ENCODE results near the gene SLC33A1.

SLC33A1 gene

GRCh38 chr3:155785662-155786295, 68.4 kb downstream of the SLC33A1 start:
- no peak for DNase-seq

- DNase-seq = no peak
These were observed 71.8 kb downstream of the SLC33A1 start for GRCh38 chr3:155782390-155782953.

- no peak for DNase-seq
These were observed 73.9 kb downstream of the SLC33A1 start for GRCh38 chr3:155780291-155780690.

- DNase-seq = no peak
These were observed 75.8 kb downstream of the SLC33A1 start for GRCh38 chr3:155778462-155778861.

GRCh38 chr3:155772801-155773200, 81.4 kb downstream of the SLC33A1 start:
- no peak for DNase-seq

- no peak for DNase-seq
These were observed 83.1 kb downstream of the SLC33A1 start for GRCh38 chr3:155771126-155771525.
